GM13977 (cell line): ENCODE measurements around the gene TMED10.

Experiments used
- DNase-seq: peaks from one replicate; pipeline ENCODE4 v3.0.0; 2012; ENCODE audit warnings: low spot score
- CTCF ChIP-seq: IDR thresholded peaks from 2 replicates; pipeline ENCODE4 v1.5.1; 2012; ENCODE audit warnings: mild to moderate bottlenecking, control low read depth; ENCODE audit not compliant: insufficient read depth; ENCODE audit errors: extremely low read depth, missing control alignments
- in situ Hi-C: fragments of 300-500 bp; cut with MboI; formaldehyde crosslinking; loops from one replicate; pipeline ENCODE4 v1.12.0; 2022; ENCODE audit warnings: low sequenced_read_pairs, low pct_unique_long_range_greater_than_20kb, mixed read lengths, inconsistent platforms; ENCODE audit not compliant: unreplicated experiment

The TMED10 gene

GRCh38 chr14:75197338-75197737, 20.9 kb upstream of the TMED10 start:
- in situ Hi-C loops = no loop called here
- no peak for DNase-seq
- TF ChIP-seq CTCF = no peak

DNA sequence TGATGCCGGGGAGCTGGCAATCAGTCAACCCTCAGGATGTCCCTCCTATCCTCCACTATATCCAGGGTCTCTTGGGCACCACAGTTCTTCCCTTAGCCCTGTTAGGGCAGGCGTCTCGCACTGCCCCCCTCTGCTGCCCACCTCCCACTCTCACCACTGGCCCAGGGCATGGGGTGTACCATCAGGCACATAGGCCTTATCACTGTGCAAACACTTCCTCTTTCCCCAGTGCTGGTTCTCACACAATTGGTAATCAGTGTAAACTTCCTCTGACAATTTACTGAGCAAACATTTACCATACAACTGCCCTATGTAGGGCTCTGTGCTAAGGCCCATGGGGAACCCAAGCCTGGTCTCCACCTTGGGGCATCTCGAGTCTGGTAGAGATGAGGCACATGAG, 20.1 kb upstream of the TMED10 start:
- in situ Hi-C loops = no loop called here
- no peak for DNase-seq
- TF ChIP-seq CTCF = no peak

DNA sequence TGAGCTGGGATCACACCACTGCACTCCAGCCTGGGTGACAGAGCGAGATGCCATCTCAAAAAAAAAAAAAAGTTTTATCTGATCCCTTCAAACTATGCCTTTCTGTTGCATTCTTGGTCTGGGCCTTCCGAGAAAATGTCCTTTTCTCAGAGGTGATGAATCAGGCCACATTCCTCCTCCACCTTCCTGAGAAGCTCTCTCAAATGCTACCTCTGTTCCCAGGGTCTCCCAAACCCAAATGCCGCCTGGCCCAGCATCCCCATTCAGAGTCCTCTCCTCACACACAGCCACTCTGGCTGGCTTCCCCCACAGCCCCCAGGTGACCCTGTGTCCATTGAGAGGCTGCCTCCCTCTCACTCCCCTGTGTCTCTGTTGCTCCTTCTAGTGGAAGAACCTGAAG, 19.7 kb upstream of the TMED10 start:
- in situ Hi-C loops = no loop called here
- no peak for TF ChIP-seq CTCF
- DNase-seq = no peak

GRCh38 chr14:75191100-75191499, 14.7 kb upstream of the TMED10 start:
- in situ Hi-C loops = no loop called here
- TF ChIP-seq CTCF = no peak
- no peak for DNase-seq

- in situ Hi-C loops = no loop called here
- no peak for TF ChIP-seq CTCF
- no peak for DNase-seq
Observed at GRCh38 chr14:75190023-75190422, 13.6 kb upstream of the TMED10 start.

- in situ Hi-C loops = no loop called here
- DNase-seq = peak; percentile 22
- TF ChIP-seq CTCF = peak; percentile 5
Observed at GRCh38 chr14:75188520-75189268, 12.3 kb upstream of the TMED10 start.
